Measurements from ENCODE around the gene EFCAB6.

EFCAB6 gene

DNA sequence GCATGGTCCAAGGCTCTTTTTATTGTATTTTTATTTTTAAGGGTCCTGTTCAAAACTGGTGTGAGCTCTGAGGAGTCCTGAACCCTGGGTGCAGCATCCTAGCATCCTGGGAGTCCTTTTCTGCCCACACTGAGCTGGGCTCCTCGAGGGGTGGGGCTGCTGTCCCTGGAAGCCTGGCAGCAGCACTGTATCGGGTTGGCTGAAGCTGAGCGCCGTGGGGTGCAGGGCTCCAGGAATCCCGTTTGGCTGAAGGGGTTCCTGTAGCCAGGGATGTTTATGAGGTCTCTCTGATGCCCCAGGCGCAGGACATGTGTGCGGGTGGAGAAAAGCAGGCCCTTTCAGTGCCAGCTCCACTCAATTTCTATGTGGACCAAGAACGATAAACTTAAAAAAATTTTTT is 304.9 kb downstream of the EFCAB6 start:
- no peak for DNase-seq
- TF ChIP-seq, protein P1, sequence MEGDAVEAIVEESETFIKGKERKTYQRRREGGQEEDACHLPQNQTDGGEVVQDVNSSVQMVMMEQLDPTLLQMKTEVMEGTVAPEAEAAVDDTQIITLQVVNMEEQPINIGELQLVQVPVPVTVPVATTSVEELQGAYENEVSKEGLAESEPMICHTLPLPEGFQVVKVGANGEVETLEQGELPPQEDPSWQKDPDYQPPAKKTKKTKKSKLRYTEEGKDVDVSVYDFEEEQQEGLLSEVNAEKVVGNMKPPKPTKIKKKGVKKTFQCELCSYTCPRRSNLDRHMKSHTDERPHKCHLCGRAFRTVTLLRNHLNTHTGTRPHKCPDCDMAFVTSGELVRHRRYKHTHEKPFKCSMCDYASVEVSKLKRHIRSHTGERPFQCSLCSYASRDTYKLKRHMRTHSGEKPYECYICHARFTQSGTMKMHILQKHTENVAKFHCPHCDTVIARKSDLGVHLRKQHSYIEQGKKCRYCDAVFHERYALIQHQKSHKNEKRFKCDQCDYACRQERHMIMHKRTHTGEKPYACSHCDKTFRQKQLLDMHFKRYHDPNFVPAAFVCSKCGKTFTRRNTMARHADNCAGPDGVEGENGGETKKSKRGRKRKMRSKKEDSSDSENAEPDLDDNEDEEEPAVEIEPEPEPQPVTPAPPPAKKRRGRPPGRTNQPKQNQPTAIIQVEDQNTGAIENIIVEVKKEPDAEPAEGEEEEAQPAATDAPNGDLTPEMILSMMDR (IDR thresholded peaks at IDR 0.05; ENCODE audit: low read depth, low read length, missing control alignments), result no peak
- H3K27ac ChIP-seq, result no peak overlapping the region
- no peak overlapping the region for H3K4me3 ChIP-seq (ENCODE audit: low read depth, low read length)
- no peaks in the 10 kb centered on the region for H3K27me3 ChIP-seq (replicated peaks)
- in situ Hi-C loops (cut with HindIII; ENCODE audit: low pct_ligation_motif_present, low sequenced_read_pairs), result no loop called here
- H3K36me3 ChIP-seq (replicated peaks), result no peaks in the 10 kb centered on the region

DNA sequence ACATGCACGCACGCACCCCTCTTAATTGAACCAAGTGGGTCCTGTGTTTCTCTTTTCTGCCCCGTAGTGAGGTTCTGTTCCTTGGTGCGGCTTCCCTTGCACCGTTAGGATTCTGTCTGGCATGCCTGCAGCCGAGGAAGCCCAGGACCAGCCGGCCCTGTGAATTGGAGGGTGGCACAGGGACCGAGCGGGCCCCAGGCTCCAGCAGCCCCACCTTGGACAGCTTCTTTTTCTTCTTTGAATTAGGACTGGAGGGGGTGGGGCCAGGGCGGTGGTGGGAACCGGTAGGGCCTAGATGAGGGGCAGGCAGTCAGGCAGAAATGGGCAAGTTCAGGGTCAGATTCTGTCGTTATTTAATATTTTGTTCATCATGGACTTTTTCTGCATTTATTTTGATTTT is 305.6 kb downstream of the EFCAB6 start:
- no peak for DNase-seq
- H3K4me3 ChIP-seq (ENCODE audit: low read depth, low read length), result no peak overlapping the region
- no peaks in the 10 kb centered on the region for H3K27me3 ChIP-seq (replicated peaks)
- TF ChIP-seq, protein P1 (IDR thresholded peaks at IDR 0.05; ENCODE audit: low read depth, low read length, missing control alignments), result no peak
- in situ Hi-C loops (cut with HindIII; ENCODE audit: low pct_ligation_motif_present, low sequenced_read_pairs), result no loop called here
- no peaks in the 10 kb centered on the region for H3K36me3 ChIP-seq (replicated peaks)
- H3K27ac ChIP-seq, result no peak overlapping the region

DNA sequence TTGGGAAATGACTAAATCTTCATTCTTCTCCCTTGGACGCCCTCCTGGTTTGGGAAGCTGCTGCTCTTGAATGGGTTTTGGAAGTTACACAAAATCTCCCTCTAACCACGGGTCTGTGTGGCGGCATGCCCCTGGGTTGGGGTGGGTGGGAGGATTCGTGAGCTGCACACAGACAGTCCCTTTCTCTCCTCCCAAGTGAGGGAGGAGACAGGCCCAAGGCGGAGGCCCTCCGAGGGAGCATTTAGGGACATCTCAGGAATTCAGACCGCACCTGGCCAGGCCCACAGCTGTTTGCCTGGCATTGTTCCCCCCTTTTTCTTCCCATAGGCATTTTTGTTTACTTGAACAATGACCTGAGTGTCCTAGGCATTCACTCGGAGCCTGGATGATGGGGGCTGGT is 306.2 kb downstream of the EFCAB6 start:
- H3K4me3 ChIP-seq (ENCODE audit: low read depth, low read length), result no peak overlapping the region
- H3K27ac ChIP-seq, result no peak overlapping the region
- no peaks in the 10 kb centered on the region for H3K36me3 ChIP-seq (replicated peaks)
- in situ Hi-C loops (cut with HindIII; ENCODE audit: low pct_ligation_motif_present, low sequenced_read_pairs), result no loop called here
- H3K27me3 ChIP-seq (replicated peaks), result no peaks in the 10 kb centered on the region
- DNase-seq, result no peak
- TF ChIP-seq, protein P1 (IDR thresholded peaks at IDR 0.05; ENCODE audit: low read depth, low read length, missing control alignments), result no peak

DNA sequence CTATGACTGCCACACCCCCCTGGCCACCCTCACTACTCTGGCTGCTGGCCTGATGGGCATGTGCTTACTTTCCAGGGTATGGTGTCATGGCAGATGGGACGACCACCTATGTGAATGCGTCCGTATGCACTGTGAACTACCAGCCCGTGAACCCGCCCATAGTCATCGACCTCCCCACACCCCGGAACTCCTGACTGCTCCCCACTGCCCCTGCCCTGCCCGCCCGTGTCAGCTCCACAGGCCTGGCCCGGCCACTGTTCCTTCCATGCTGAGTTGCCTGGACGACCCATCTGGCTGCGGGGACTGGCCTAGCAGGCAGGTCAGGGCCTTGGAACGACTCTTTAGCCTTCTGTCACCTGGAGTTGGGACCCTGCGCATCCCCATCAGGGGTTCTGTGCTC is 306.7 kb downstream of the EFCAB6 start:
- H3K36me3 ChIP-seq (replicated peaks), result no peaks in the 10 kb centered on the region
- H3K27me3 ChIP-seq (replicated peaks), result no peaks in the 10 kb centered on the region
- in situ Hi-C loops (cut with HindIII; ENCODE audit: low pct_ligation_motif_present, low sequenced_read_pairs), result no loop called here
- DNase-seq, result no peak
- H3K27ac ChIP-seq, result no peak overlapping the region
- TF ChIP-seq, protein P1 (IDR thresholded peaks at IDR 0.05; ENCODE audit: low read depth, low read length, missing control alignments), result no peak
- no peak overlapping the region for H3K4me3 ChIP-seq (ENCODE audit: low read depth, low read length)

DNA sequence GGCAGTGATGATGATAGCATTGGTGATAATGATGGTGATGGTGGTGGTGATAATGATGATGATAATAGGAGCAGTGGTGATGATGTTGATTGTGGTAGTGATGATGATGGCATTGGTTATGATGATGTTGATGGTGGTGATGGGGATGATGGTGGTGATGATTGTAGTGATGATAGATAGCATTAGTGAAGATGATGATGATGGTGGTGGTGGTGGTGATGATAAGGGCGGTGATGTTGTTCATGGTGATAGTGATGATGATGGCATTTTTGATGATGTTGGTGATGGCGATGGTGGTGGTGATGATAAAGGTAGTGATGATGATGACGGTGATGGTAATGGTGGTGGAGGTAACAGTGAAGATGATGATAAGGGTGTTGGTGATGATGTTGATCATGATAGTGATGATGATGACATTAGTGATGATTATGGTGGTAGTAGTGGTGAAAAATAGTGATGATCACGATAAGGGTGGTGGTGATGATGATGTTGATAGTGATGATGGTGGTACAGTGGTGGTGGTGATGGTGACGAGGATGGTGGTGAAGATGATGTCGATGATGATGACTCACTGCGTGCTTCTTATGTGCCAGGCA is 307.3 kb downstream of the EFCAB6 start:
- H3K27ac ChIP-seq, result no peak overlapping the region
- no peak overlapping the region for H3K4me3 ChIP-seq (ENCODE audit: low read depth, low read length)
- H3K27me3 ChIP-seq (replicated peaks), result no peaks in the 10 kb centered on the region
- H3K36me3 ChIP-seq (replicated peaks), result no peaks in the 10 kb centered on the region
- DNase-seq, result no peak
- in situ Hi-C loops (cut with HindIII; ENCODE audit: low pct_ligation_motif_present, low sequenced_read_pairs), result no loop called here
- TF ChIP-seq, protein P1 (IDR thresholded peaks at IDR 0.05; ENCODE audit: low read depth, low read length, missing control alignments), result no peak

DNA sequence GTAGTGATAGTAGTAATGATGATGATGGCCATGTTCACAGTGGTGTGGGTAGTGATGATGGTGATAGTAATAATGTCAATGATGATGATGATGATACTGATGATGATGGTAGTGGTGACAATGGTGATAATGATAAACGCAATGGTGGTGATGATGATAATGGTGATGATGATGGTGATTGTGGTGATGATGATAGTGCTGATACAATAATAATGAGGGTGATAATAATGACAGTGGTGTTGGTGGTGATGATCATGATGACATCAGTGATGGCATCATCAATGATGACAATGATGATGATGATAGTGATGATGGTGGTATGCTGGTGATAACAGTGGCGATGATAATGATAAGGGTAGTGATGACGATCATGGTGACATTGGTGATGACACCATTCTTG is 308.0 kb downstream of the EFCAB6 start:
- H3K27ac ChIP-seq, result no peak overlapping the region
- in situ Hi-C loops (cut with HindIII; ENCODE audit: low pct_ligation_motif_present, low sequenced_read_pairs), result no loop called here
- no peak for DNase-seq
- H3K36me3 ChIP-seq (replicated peaks), result no peaks in the 10 kb centered on the region
- H3K4me3 ChIP-seq (ENCODE audit: low read depth, low read length), result no peak overlapping the region
- TF ChIP-seq, protein P1 (IDR thresholded peaks at IDR 0.05; ENCODE audit: low read depth, low read length, missing control alignments), result no peak
- no peaks in the 10 kb centered on the region for H3K27me3 ChIP-seq (replicated peaks)
